Measurements from ENCODE around the gene EN1. TPM values are rescaled to one million over a fixed set of nuclear protein-coding genes. Genes with fewer than 3 reads are reported as not detected.

The EN1 gene
- total and polyA plus RNA-seq, 2 donors (not counting 1 experiment from before 2014, with no cell fraction given), result not detected

- H3K4me3 ChIP-seq (replicated peaks in 1 of 4; ENCODE audit: control extremely low read depth in 1 of 4, insufficient read depth in 1 of 4, low read depth in 3 of 4, low read length in 4 of 4), result no peak overlapping the region
- no peaks in the 10 kb centered on the region for H3K79me2 ChIP-seq (ENCODE audit: control insufficient read depth, insufficient read depth, low read length)
- H3K27me3 ChIP-seq (ENCODE audit: control insufficient read depth, insufficient read depth, low read length), result no peaks in the 10 kb centered on the region
- no peak overlapping the region for H2AFZ ChIP-seq (ENCODE audit: low read length)
- H4K20me1 ChIP-seq (ENCODE audit: control insufficient read depth, extremely low read depth, insufficient read depth, low read length), result no peaks in the 10 kb centered on the region
- H3K36me3 ChIP-seq (ENCODE audit: control insufficient read depth, insufficient read depth, low read length), result no peaks in the 10 kb centered on the region
- no peak overlapping the region for H3K27ac ChIP-seq (ENCODE audit: insufficient read depth, low read length)
- H3K4me2 ChIP-seq (ENCODE audit: extremely low read depth, insufficient read depth, low read length), result no peak overlapping the region
- no peak for DNase-seq (ENCODE audit: low read depth in 2 of 2)
- no peaks in the 10 kb centered on the region for H3K4me1 ChIP-seq (ENCODE audit: control insufficient read depth, extremely low read depth, insufficient read depth, low read length)
- H3K9ac ChIP-seq (ENCODE audit: insufficient read depth, low read length), result no peak overlapping the region
- TF ChIP-seq CTCF (conservative IDR thresholded peaks at IDR 0.05 in 1 of 2, IDR thresholded peaks at IDR 0.05 in 1 of 2; ENCODE audit: low read depth in 1 of 2, low read length in 2 of 2), result no peak
- no peak for TF ChIP-seq EZH2 (IDR thresholded peaks at IDR 0.05; ENCODE audit: low read length, missing control alignments)
- H3K9me3 ChIP-seq (ENCODE audit: control insufficient read depth, insufficient read depth, low read depth, low read length), result no peaks in the 10 kb centered on the region
Measured at GRCh38 chr2:118812552-118812951, 34.9 kb downstream of the EN1 start.

GRCh38 chr2:118811514-118812115 is 35.8 kb downstream of the EN1 start:
- Histone ChIP-seq H2AFZ (ENCODE audit: low read length) (no peak overlapping the region), H3K9ac (ENCODE audit: insufficient read depth, low read length) (no peak overlapping the region), H3K9me3 (ENCODE audit: control insufficient read depth, insufficient read depth, low read depth, low read length) (no peaks in the 10 kb centered on the region), H3K27ac (ENCODE audit: insufficient read depth, low read length) (no peak overlapping the region), H3K79me2 (ENCODE audit: control insufficient read depth, insufficient read depth, low read length) (no peaks in the 10 kb centered on the region), H3K4me2 (ENCODE audit: extremely low read depth, insufficient read depth, low read length) (no peak overlapping the region), H4K20me1 (ENCODE audit: control insufficient read depth, extremely low read depth, insufficient read depth, low read length) (no peaks in the 10 kb centered on the region), H3K4me1 (ENCODE audit: control insufficient read depth, extremely low read depth, insufficient read depth, low read length) (no peaks in the 10 kb centered on the region), H3K36me3 (ENCODE audit: control insufficient read depth, insufficient read depth, low read length) (no peaks in the 10 kb centered on the region), H3K4me3 (replicated peaks in 1 of 4; ENCODE audit: control extremely low read depth in 1 of 4, insufficient read depth in 1 of 4, low read depth in 3 of 4, low read length in 4 of 4) (no peak overlapping the region), H3K27me3 (ENCODE audit: control insufficient read depth, insufficient read depth, low read length) (no peaks in the 10 kb centered on the region)
- no peak for TF ChIP-seq CTCF (conservative IDR thresholded peaks at IDR 0.05 in 1 of 2, IDR thresholded peaks at IDR 0.05 in 1 of 2; ENCODE audit: low read depth in 1 of 2, low read length in 2 of 2)
- no peak for TF ChIP-seq EZH2 (IDR thresholded peaks at IDR 0.05; ENCODE audit: low read length, missing control alignments)
- DNase-seq (ENCODE audit: low read depth in 2 of 2), result peak in 1 of 2 donors; percentile 55

GRCh38 chr2:118810766-118811165 is 36.7 kb downstream of the EN1 start:
- H4K20me1 ChIP-seq (ENCODE audit: control insufficient read depth, extremely low read depth, insufficient read depth, low read length), result no peaks in the 10 kb centered on the region
- no peaks in the 10 kb centered on the region for H3K4me1 ChIP-seq (ENCODE audit: control insufficient read depth, extremely low read depth, insufficient read depth, low read length)
- H3K27me3 ChIP-seq (ENCODE audit: control insufficient read depth, insufficient read depth, low read length), result no peaks in the 10 kb centered on the region
- no peak overlapping the region for H3K4me2 ChIP-seq (ENCODE audit: extremely low read depth, insufficient read depth, low read length)
- no peaks in the 10 kb centered on the region for H3K36me3 ChIP-seq (ENCODE audit: control insufficient read depth, insufficient read depth, low read length)
- no peak overlapping the region for H3K27ac ChIP-seq (ENCODE audit: insufficient read depth, low read length)
- H3K79me2 ChIP-seq (ENCODE audit: control insufficient read depth, insufficient read depth, low read length), result no peaks in the 10 kb centered on the region
- H3K9ac ChIP-seq (ENCODE audit: insufficient read depth, low read length), result no peak overlapping the region
- TF ChIP-seq CTCF (conservative IDR thresholded peaks at IDR 0.05 in 1 of 2, IDR thresholded peaks at IDR 0.05 in 1 of 2; ENCODE audit: low read depth in 1 of 2, low read length in 2 of 2) (no peak), EZH2 (IDR thresholded peaks at IDR 0.05; ENCODE audit: low read length, missing control alignments) (no peak)
- DNase-seq (ENCODE audit: low read depth in 2 of 2), result no peak
- H3K9me3 ChIP-seq (ENCODE audit: control insufficient read depth, insufficient read depth, low read depth, low read length), result no peaks in the 10 kb centered on the region
- no peak overlapping the region for H3K4me3 ChIP-seq (replicated peaks in 1 of 4; ENCODE audit: control extremely low read depth in 1 of 4, insufficient read depth in 1 of 4, low read depth in 3 of 4, low read length in 4 of 4)
- H2AFZ ChIP-seq (ENCODE audit: low read length), result no peak overlapping the region

Measured in fibroblast of lung (primary cell).